ENCODE data around the gene DDX41. TPM values are rescaled to one million over a fixed set of nuclear protein-coding genes. Genes with fewer than 3 reads are reported as not detected.
A peak's percentile ranks its signal among the peaks of the same experiment; 100 is the strongest.

DDX41 gene
- total and polyA plus RNA-seq, 8 donors = 24.3 to 88.1 (median 42.7) TPM

DNA sequence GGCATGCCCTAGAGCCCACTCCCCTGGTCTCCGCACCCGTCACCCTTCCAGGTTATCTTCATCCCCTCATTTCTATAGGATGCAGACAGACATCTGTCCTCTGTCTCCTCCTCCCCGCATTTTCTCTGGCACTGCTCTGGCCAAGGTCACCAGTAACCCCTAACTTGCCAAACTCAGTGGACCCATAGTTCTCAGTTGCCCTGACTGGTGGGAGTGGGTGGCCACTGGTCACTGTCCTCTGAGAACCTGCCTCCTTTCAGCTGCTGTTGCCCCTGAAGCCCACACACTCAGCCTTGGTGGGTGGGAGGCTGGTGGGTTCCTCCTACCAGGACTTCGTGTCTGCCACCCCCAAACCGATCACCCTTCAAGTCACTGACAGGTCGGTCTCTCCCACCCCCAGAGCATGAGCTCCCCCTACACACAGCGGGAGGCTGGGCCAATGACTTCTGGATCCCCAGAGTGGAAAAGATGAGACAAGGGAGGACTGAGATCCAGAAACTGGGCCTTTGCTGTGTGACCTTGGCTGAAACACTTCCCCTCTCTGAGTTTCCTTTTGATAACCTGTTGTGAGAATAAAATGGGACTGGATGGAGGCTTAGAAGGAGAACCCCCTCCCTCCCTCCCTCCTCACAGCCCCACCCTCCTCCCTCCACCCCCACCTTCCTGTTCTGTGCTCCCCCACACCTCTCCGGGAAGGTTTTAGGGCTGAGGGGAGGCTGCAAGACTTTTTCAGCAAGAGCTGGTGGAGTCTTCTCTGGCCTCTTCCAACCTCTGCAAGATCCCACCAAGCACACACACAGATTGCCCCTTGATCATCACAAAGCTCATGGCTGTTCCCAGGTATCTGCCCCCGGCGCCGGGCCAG lies 41.0 kb downstream of the DDX41 start:
- WGBS, 2 donors = 72 to 81% methylated on average over 11 of the region's 11 CpGs
- intact Hi-C loops (cut with DNase I) = no loop called here
- Histone ChIP-seq H3K36me3 (no peaks in the 10 kb centered on the region), H3K27me3 (no peaks in the 10 kb centered on the region), H3K4me1 (peaks cover 0 to 6% (median 6%) of the 10 kb centered on the region in 3 donors), H3K9me3 (no peaks in the 10 kb centered on the region), H3K4me3 (no peak overlapping the region), H3K27ac (no peak overlapping the region)
- TF ChIP-seq, protein P1, sequence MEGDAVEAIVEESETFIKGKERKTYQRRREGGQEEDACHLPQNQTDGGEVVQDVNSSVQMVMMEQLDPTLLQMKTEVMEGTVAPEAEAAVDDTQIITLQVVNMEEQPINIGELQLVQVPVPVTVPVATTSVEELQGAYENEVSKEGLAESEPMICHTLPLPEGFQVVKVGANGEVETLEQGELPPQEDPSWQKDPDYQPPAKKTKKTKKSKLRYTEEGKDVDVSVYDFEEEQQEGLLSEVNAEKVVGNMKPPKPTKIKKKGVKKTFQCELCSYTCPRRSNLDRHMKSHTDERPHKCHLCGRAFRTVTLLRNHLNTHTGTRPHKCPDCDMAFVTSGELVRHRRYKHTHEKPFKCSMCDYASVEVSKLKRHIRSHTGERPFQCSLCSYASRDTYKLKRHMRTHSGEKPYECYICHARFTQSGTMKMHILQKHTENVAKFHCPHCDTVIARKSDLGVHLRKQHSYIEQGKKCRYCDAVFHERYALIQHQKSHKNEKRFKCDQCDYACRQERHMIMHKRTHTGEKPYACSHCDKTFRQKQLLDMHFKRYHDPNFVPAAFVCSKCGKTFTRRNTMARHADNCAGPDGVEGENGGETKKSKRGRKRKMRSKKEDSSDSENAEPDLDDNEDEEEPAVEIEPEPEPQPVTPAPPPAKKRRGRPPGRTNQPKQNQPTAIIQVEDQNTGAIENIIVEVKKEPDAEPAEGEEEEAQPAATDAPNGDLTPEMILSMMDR (IDR thresholded peaks at IDR 0.05) = no peak
- DNase-seq (peak in 1 of 6 donors; percentile 35), FAIRE-seq (no peak), ATAC-seq (no peak)

DNA sequence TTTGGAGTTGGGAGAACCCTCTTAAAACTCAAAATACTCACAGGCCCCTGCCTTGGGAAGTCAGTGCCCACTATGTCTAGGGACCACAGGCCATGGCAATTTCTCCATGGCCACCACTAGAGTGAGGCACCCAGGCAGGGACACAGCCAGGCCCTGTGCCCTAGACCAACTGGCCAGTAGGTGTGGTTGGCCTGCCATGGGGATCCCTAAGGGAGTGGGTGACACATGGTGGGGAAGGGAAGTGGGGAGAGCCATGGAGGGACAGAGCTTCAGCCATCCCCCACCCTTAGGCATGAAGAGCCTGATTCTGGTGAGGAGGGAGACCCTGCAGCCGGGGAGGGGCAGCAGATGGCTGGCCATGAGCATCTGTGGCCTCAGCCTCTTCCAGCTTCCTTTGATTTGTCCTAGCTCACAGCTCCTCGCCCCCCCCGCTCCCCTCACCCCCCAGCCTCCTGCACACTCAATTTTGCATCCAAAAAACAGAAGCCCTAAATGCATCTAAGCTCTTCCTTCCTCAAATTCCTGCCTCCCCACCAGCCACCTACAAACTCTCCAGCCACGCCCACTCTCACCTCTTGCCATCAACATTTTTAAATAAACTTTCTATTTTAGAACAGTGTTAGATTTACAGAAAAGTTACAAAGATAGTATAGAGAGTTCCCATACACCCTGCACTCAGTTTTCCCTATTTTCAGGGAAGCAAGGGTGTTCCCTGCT lies 41.8 kb downstream of the DDX41 start:
- intact Hi-C loops (cut with DNase I) = no loop called here
- no peak for ATAC-seq
- Histone ChIP-seq H3K27ac (no peak overlapping the region), H3K4me3 (no peak overlapping the region), H3K4me1 (peaks cover 0 to 6% (median 6%) of the 10 kb centered on the region in 3 donors), H3K27me3 (no peaks in the 10 kb centered on the region), H3K9me3 (no peaks in the 10 kb centered on the region), H3K36me3 (no peaks in the 10 kb centered on the region)
- peak in 1 of 6 donors; percentile 46 for DNase-seq
- TF ChIP-seq, protein P1 (IDR thresholded peaks at IDR 0.05) = no peak
- FAIRE-seq = no peak
- 49 to 70% methylated on average over 3 to 4 of the region's 4 CpGs for WGBS, 2 donors

DNA sequence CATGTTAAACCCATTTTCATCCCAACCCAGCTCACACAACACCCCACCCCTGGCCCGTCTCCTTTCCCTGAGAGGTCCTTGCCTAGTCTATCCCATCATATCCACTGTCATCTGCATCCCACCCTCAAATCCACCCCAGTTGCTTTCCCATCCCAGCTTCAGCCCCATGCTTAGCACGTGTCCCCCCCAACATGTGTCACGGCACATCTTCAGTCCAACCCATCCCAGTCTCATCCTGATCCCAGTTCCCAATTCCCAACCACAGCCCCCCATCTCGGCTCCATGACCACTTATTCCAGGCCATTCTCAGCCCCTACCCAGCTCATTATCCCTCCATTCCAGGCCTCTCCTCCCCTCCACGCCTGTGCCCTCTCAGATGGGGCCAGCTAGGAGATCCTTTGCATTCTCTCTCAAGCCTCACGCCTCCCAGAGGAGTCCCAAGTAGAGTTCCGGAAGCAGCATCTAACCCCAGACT lies 42.7 kb downstream of the DDX41 start:
- Histone ChIP-seq H3K27ac (no peak overlapping the region), H3K4me3 (no peak overlapping the region)
- FAIRE-seq = no peak

DNA sequence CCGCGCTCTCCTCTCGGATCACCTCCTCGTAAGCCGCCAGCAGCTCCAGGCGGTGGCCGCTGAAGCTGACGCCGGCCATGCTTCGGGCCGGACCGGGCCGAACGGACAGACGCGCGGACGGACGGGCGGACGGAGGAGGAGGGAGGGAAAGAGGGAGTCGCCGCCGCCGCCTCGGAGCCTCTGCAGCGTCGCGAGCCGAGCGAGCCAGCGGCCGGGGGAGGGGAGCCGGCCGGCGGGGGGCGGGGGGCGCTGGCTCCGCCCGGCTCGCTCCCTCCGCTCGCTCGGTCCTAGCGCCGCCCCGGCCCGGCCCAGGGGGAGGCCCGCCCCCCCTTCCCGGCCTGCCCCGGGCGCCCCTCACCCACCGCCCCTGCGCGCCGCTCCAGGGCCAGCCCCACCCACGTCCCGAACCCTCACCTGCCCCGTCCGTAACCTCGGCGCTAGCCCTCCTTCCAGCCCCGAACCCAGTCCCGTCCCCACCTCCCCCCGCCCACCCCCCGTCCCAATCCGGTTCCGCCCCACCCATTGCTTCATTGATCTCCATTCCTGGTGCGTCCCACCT lies 43.2 kb downstream of the DDX41 start, which contains the start of gene DBN1:
TSS of gene DBN1 (minus strand) at position 192 of the 559 bp plus-strand sequence. CDS start at position 79, 113 bp downstream.
- H3K27ac ChIP-seq = peak within 1 kb of the TSS in 1 of 4 donors; percentile 39
- ATAC-seq (peak; percentile 68 to 84 (median 79)), FAIRE-seq (no peak), DNase-seq (peak in 4 of 6 donors; percentile 48 to 80 (median 72))
- TF ChIP-seq, protein P1 (IDR thresholded peaks at IDR 0.05) = no peak
- no peaks in the 10 kb centered on the region for H3K27me3 ChIP-seq
- peak within 1 kb of the TSS; percentile 49 to 65 (median 60) for H3K4me3 ChIP-seq
- H3K36me3 ChIP-seq = no peaks in the 10 kb centered on the region
- no peaks in the 10 kb centered on the region for H3K9me3 ChIP-seq
- 2 to 3% methylated on average over 5 to 64 of the region's 69 CpGs for WGBS, 2 donors
- peaks cover 0 to 6% (median 3%) of the 10 kb centered on the region in 3 donors for H3K4me1 ChIP-seq
- intact Hi-C loops (cut with DNase I) = no loop called here

More for the DNA sequence above, 42.7 kb downstream of the DDX41 start:
- ATAC-seq (no peak), DNase-seq (no peak)
- WGBS, 2 donors = 67 to 73% methylated on average over 7 of the region's 7 CpGs
- intact Hi-C loops (cut with DNase I) = no loop called here
- H3K4me1 ChIP-seq = peaks cover 0 to 6% (median 3%) of the 10 kb centered on the region in 3 donors
- H3K9me3 ChIP-seq = no peaks in the 10 kb centered on the region
- H3K27me3 ChIP-seq = no peaks in the 10 kb centered on the region
- H3K36me3 ChIP-seq = no peaks in the 10 kb centered on the region
- TF ChIP-seq, protein P1 (IDR thresholded peaks at IDR 0.05) = no peak

Measured in pancreas (tissue), 10 donors.